Placental pericyte (primary cell): ENCODE results near the gene SUCLA2. TPM values are rescaled to one million over a fixed set of nuclear protein-coding genes. Genes with fewer than 3 reads are reported as not detected.

ENCODE experiments used
- total RNA-seq: library from RNA; depleted of rRNA; stranded (reverse); fragments of >200 nt; gene quantifications from 2 replicates; pipeline ENCODE4 v1.2.3, GENCODE V29; 2012

SUCLA2 gene
- total RNA-seq: 34.6 and 54.3 TPM in 2 replicates

DNA sequence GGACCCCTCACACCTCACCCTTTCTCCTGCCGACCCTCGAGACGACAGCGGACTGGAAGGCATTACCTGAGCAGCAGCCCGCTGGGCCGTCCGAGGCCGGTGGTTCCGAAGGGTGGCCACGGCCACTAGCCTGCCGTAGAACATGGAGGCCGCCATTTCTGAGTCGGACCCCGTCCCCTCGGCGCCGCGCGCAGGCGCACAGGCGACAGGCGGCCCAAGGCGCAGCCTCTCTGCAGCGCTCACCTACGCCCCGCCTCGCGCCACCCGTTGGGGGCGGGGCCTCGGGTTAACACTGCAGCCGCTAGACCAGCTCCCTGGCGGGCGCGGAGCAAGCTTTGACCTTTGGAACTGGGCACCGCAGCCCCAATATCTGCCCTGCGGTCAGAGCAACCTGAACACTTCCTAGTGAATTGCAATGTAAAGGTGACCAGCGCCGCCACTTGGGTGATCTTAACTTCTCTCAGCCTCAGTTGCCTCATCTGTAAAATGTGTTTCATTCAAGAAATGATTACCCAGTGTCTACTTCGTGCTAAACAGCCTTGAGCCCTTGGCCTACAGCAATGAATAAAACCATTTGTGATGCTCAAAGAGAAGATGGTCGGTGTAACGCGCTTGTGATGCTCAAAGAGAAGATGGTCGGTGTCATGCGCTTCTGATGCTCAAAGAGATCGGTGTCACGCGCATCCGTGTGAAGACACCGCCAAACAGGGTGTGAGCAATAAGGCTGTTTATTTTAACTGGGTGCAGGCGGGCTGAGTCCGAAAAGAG, at the start of gene SUCLA2:
SUCLA2 (minus strand) TSS at position 160 of the 768 bp plus-strand sequence; CDS start at position 156, 4 bp downstream.

DNA sequence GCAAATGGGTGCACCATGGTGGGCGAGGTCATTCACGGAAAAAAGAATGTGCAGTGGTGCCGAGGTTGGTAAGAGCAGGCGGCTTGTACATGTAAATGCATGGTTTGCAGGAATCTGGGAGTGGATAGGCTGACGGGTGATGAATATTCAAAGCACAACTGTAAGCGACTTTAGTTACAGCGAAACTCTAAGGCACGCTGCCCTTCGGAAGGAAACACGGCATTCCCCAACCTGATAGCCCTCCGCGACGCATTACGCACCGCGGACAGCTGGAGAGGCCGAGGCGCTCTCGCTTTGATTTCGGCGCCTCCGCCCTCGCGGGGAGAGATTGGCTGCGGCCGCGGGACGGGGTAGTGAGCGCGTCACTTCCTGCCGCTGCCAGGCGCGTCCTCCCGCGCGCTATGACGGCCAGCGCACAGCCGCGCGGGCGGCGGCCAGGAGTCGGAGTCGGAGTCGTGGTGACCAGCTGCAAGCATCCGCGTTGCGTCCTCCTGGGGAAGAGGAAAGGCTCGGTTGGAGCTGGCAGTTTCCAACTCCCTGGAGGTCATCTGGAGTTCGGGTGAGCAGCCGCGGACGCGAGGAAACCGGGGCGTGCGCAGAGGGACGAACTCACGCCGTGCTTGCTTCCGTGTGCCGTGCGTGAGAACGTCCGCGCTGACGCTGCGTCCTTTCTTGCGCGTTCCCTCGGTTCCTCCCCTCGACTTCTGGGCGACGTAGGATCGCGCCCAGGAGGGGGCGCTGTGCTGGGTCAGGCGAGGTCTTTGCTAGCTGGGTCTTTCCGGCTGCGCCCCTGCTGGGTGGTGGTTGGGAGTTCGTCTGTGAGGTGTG, 36.5 kb upstream of the SUCLA2 start, which contains the start of gene NUDT15:
NUDT15 (plus strand) TSS at position 381 of the 828 bp plus-strand sequence; CDS start at position 402, 21 bp downstream.

Other genes with a start within 250 kb of the SUCLA2 start
- 7.2 and 24.8 TPM in 2 replicates for gene NUDT15, start 36.5 kb upstream of the SUCLA2 start, total RNA-seq
- 12.9 and 16.9 TPM in 2 replicates for gene MED4, start 93.8 kb upstream of the SUCLA2 start, total RNA-seq
- gene ITM2B, start 231.9 kb upstream of the SUCLA2 start, total RNA-seq: 83.5 and 277 TPM in 2 replicates